GM23338 (cell line): ENCODE results near the gene MAST4. TPM values are rescaled to one million over a fixed set of nuclear protein-coding genes. Genes with fewer than 3 reads are reported as not detected.

ENCODE experiments used
- ATAC-seq: fragments of 200-7000 bp; cut with Tn5 transposase; 3 replicates; pipeline ENCODE4 v1.9.1; 2020
- DNase-seq: peaks from one replicate; pipeline ENCODE4 v3.0.0-alpha.2; 2015; ENCODE audit warnings: low spot score
- H2AFZ ChIP-seq: fragments of 200-600 bp; sonication (generic); 2 replicates; pipeline ENCODE4 v1.8.0; 2016; ENCODE audit warnings: antibody characterized with exemption, mild to moderate bottlenecking, moderate library complexity
- H3F3A ChIP-seq: fragments of 200-600 bp; sonication (generic); replicated peaks from 2 replicates; pipeline ENCODE4 v1.8.0; 2017; ENCODE audit warnings: antibody characterized with exemption, mixed run types, low read depth
- H3K27ac ChIP-seq: fragments of 200-600 bp; sonication (generic); 2 replicates; pipeline ENCODE4 v1.6.1; 2016; ENCODE audit warnings: low read depth
- H3K27me3 ChIP-seq: fragments of 200-600 bp; sonication (generic); 2 replicates; pipeline ENCODE4 v1.8.0; 2016; ENCODE audit warnings: mild to moderate bottlenecking, mixed run types, moderate library complexity; ENCODE audit not compliant: insufficient read depth
- H3K36me3 ChIP-seq: fragments of 200-600 bp; sonication (generic); 2 replicates; pipeline ENCODE4 v1.8.0; 2016; ENCODE audit warnings: mild to moderate bottlenecking; ENCODE audit not compliant: insufficient read depth
- H3K4me1 ChIP-seq: fragments of 200-600 bp; sonication (generic); 2 replicates; pipeline ENCODE4 v1.8.0; 2016; ENCODE audit warnings: mild to moderate bottlenecking, moderate library complexity; ENCODE audit not compliant: insufficient read depth
- H3K4me2 ChIP-seq: fragments of 200-600 bp; sonication (generic); 2 replicates; pipeline ENCODE4 v1.7.1; 2017; ENCODE audit warnings: mixed run types
- H3K4me3 ChIP-seq: fragments of 200-600 bp; sonication (generic); 2 replicates; pipeline ENCODE4 v1.6.1; 2016; ENCODE audit warnings: mixed run types
- H3K79me2 ChIP-seq: fragments of 200-600 bp; sonication (generic); replicated peaks from 2 replicates; pipeline ENCODE4 v1.8.0; 2017; ENCODE audit warnings: mild to moderate bottlenecking; ENCODE audit not compliant: insufficient read depth
- H3K9me2 ChIP-seq: fragments of 200-600 bp; sonication (generic); 2 replicates; pipeline ENCODE4 v1.8.0; 2017; ENCODE audit not compliant: insufficient read depth
- H4K20me1 ChIP-seq: fragments of 200-600 bp; sonication (generic); replicated peaks from 2 replicates; pipeline ENCODE4 v1.8.0; 2017; ENCODE audit warnings: mild to moderate bottlenecking; ENCODE audit not compliant: insufficient read depth
- H3K27ac Mint-ChIP-seq: 2 replicates; pipeline ENCODE4 v1.8.0; 2020; ENCODE audit warnings: inconsistent platforms, mild to moderate bottlenecking, moderate library complexity, mixed read lengths
- H3K27me3 Mint-ChIP-seq: 3 replicates; pipeline ENCODE4 v1.8.0; 2022; ENCODE audit warnings: low read depth, mild to moderate bottlenecking, moderate library complexity, mixed read lengths, inconsistent platforms; ENCODE audit not compliant: insufficient read depth, poor library complexity
- H3K36me3 Mint-ChIP-seq: 3 replicates; pipeline ENCODE4 v1.8.0; 2021; ENCODE audit warnings: low read depth, mild to moderate bottlenecking, inconsistent platforms, moderate library complexity, mixed read lengths
- H3K4me1 Mint-ChIP-seq: 3 replicates; pipeline ENCODE4 v1.8.0; 2020; ENCODE audit warnings: mild to moderate bottlenecking, inconsistent platforms, mixed read lengths
- H3K4me3 Mint-ChIP-seq: 3 replicates; pipeline ENCODE4 v1.8.0; 2021; ENCODE audit warnings: moderate library complexity, mild to moderate bottlenecking, inconsistent platforms, mixed read lengths
- H3K9me3 Mint-ChIP-seq: 3 replicates; pipeline ENCODE4 v1.8.0; 2020; ENCODE audit warnings: moderate library complexity, mild to moderate bottlenecking, inconsistent platforms, mixed read lengths
- CREB1 ChIP-seq: fragments of 250-450 bp; sonication (Bioruptor Pico); IDR thresholded peaks from 2 replicates; pipeline ENCODE4 v1.5.0; 2020; ENCODE audit warnings: low read depth, mild to moderate bottlenecking, moderate library complexity
- EZH2 ChIP-seq: fragments of 200-600 bp; sonication (generic); IDR thresholded peaks from one replicate; pipeline ENCODE4 v1.8.0; 2017; ENCODE audit warnings: antibody characterized with exemption, mild to moderate bottlenecking, low read depth; ENCODE audit not compliant: unreplicated experiment
- EZH2phosphoT487 ChIP-seq: fragments of 200-600 bp; sonication (generic); IDR thresholded peaks from one replicate; pipeline ENCODE4 v1.8.1; 2018; ENCODE audit warnings: antibody characterized with exemption; ENCODE audit not compliant: unreplicated experiment
- JUNB ChIP-seq: IDR thresholded peaks from one replicate; pipeline ENCODE4 v1.6.1; 2016; ENCODE audit warnings: antibody characterized with exemption; ENCODE audit not compliant: unreplicated experiment
- NANOG ChIP-seq: IDR thresholded peaks from 2 replicates; pipeline ENCODE4 v1.6.1; 2016; ENCODE audit warnings: antibody characterized with exemption, borderline replicate concordance
- POLR2AphosphoS5 ChIP-seq: IDR thresholded peaks from 2 replicates; pipeline ENCODE4 v1.6.1; 2016; ENCODE audit warnings: antibody characterized with exemption, low read depth
- REST ChIP-seq: IDR thresholded peaks from one replicate; pipeline ENCODE4 v1.6.1; 2018; ENCODE audit warnings: antibody characterized with exemption; ENCODE audit not compliant: unreplicated experiment
- STAT1 ChIP-seq: IDR thresholded peaks from one replicate; pipeline ENCODE4 v1.6.1; 2016; ENCODE audit warnings: antibody characterized with exemption; ENCODE audit not compliant: unreplicated experiment
- ZNF114 ChIP-seq: fragments of 250-450 bp; sonication (Bioruptor Pico); IDR thresholded peaks from 2 replicates; pipeline ENCODE4 v1.5.0; 2020; ENCODE audit warnings: mild to moderate bottlenecking, moderate library complexity
- ZNF462 ChIP-seq: fragments of 250-450 bp; sonication (Bioruptor Pico); IDR thresholded peaks from 2 replicates; pipeline ENCODE4 v1.5.0; 2020; ENCODE audit warnings: mild to moderate bottlenecking, moderate library complexity
- polyA plus RNA-seq: library from polyadenylated mRNA; unstranded; fragments of >200 nt; fragmentation: Nextera tagmentation; extraction: Ambion mirVana; gene quantifications from 2 replicates; pipeline ENCODE4 v1.2.1, GENCODE V29; 2016
- total RNA-seq: library from RNA; depleted of rRNA; stranded (reverse); fragments of >200 nt; shearing (Covaris generic); gene quantifications from 2 replicates; pipeline ENCODE4 v1.2.3, GENCODE V29; 2014
- TF ChIP-seq, protein P1 (sequence below), 2 experiments: fragments of 200-600 bp in 1 of 2; sonication (generic) in 1 of 2; conservative IDR thresholded peaks; 2 replicates each; pipeline versions ENCODE4 v1.5.1 to v1.6.1; 2016 to 2017; ENCODE audit warnings: antibody characterized with exemption in 2 of 2, low read depth in 2 of 2, mild to moderate bottlenecking in 2 of 2, moderate library complexity in 1 of 2
- TF ChIP-seq, protein P2 (sequence below): IDR thresholded peaks from 2 replicates; pipeline ENCODE4 v1.6.1; 2016; ENCODE audit warnings: antibody characterized with exemption

The MAST4 gene
- total and polyA plus RNA-seq, 2 experiments from 2014 or later: 3.6 to 8.5 TPM

GRCh38 chr5:67015541-67016191 lies 419.5 kb downstream of the MAST4 start:
- Histone ChIP-seq H4K20me1 (no peaks in the 10 kb centered on the region; the same call in 1 of the 2 replicates), H3K4me1 (peaks cover 4% of the 10 kb centered on the region; the same call in 1 of the 2 replicates), H2AFZ (no peak overlapping the region), H3K79me2 (no peaks in the 10 kb centered on the region; the same call in 1 of the 2 replicates), H3F3A (no peaks in the 10 kb centered on the region), H3K36me3 (no peaks in the 10 kb centered on the region), H3K27me3 (0 out of 2 replicates have a peak, but pooled peaks cover 5% of the 10 kb centered on the region), H3K9me2 (no peaks in the 10 kb centered on the region), H3K4me3 (no peak overlapping the region), H3K4me2 (no peak overlapping the region), H3K27ac (no peak overlapping the region)
- Mint-ChIP-seq H3K27ac (no peak overlapping the region), H3K36me3 (no peaks in the 10 kb centered on the region), H3K27me3 (no peaks in the 10 kb centered on the region), H3K4me1 (peaks cover 26% of the 10 kb centered on the region), H3K9me3 (no peaks in the 10 kb centered on the region), H3K4me3 (no peak overlapping the region)
- ATAC-seq: no peak
- TF ChIP-seq CREB1 (CRISPR knock-in tag): no peak
- no peak for TF ChIP-seq ZNF114
- no peak for TF ChIP-seq JUNB
- TF ChIP-seq POLR2AphosphoS5: no peak
- TF ChIP-seq, protein P1, sequence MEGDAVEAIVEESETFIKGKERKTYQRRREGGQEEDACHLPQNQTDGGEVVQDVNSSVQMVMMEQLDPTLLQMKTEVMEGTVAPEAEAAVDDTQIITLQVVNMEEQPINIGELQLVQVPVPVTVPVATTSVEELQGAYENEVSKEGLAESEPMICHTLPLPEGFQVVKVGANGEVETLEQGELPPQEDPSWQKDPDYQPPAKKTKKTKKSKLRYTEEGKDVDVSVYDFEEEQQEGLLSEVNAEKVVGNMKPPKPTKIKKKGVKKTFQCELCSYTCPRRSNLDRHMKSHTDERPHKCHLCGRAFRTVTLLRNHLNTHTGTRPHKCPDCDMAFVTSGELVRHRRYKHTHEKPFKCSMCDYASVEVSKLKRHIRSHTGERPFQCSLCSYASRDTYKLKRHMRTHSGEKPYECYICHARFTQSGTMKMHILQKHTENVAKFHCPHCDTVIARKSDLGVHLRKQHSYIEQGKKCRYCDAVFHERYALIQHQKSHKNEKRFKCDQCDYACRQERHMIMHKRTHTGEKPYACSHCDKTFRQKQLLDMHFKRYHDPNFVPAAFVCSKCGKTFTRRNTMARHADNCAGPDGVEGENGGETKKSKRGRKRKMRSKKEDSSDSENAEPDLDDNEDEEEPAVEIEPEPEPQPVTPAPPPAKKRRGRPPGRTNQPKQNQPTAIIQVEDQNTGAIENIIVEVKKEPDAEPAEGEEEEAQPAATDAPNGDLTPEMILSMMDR (conservative IDR thresholded peaks at IDR 0.05; ENCODE audit: low read depth in 2 of 2): no peak
- TF ChIP-seq REST: no peak
- TF ChIP-seq ZNF462: no peak
- TF ChIP-seq NANOG: no peak
- TF ChIP-seq STAT1: no peak
- TF ChIP-seq, protein P2, sequence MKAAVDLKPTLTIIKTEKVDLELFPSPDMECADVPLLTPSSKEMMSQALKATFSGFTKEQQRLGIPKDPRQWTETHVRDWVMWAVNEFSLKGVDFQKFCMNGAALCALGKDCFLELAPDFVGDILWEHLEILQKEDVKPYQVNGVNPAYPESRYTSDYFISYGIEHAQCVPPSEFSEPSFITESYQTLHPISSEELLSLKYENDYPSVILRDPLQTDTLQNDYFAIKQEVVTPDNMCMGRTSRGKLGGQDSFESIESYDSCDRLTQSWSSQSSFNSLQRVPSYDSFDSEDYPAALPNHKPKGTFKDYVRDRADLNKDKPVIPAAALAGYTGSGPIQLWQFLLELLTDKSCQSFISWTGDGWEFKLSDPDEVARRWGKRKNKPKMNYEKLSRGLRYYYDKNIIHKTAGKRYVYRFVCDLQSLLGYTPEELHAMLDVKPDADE: no peak
- TF ChIP-seq EZH2phosphoT487: no peak
- TF ChIP-seq EZH2: no peak
- DNase-seq: no peak
